HFF-Myc (cell line): ENCODE measurements around the gene BSG.

Experiments used
- DNase-seq: peaks from one replicate; pipeline ENCODE4 v3.0.0-alpha.2; 2011; ENCODE audit warnings: low read depth; ENCODE audit errors: extremely low read depth
- H3K4me3 ChIP-seq: replicated peaks from 2 replicates; pipeline ENCODE4 v1.5.1; 2011; ENCODE audit warnings: low read depth, mild to moderate bottlenecking, control low read depth, low read length
- CTCF ChIP-seq: IDR thresholded peaks from 2 replicates; pipeline ENCODE4 v1.5.1; 2012; ENCODE audit warnings: mild to moderate bottlenecking, low read depth, low read length, control low read depth; ENCODE audit errors: missing control alignments

BSG gene

GRCh38 chr19:541699-542098 lies 30.7 kb upstream of the BSG start:
- no peak overlapping the region for H3K4me3 ChIP-seq
- no peak for DNase-seq
- TF ChIP-seq CTCF, result no peak

- H3K4me3 ChIP-seq, result no peak overlapping the region
- TF ChIP-seq CTCF, result no peak
- no peak for DNase-seq
Observed at GRCh38 chr19:542173-542866, 30.1 kb upstream of the BSG start.

- no peak within 1 kb of the TSS for H3K4me3 ChIP-seq
- no peak for TF ChIP-seq CTCF
- no peak for DNase-seq
Observed at GRCh38 chr19:543910-544608, 28.3 kb upstream of the BSG start, which contains the start of gene GZMM. Gene GZMM (plus strand): TSS chr19:544053. CDS start chr19:544072, 19 bp downstream.

- no peak overlapping the region for H3K4me3 ChIP-seq
- DNase-seq, result no peak
- no peak for TF ChIP-seq CTCF
Observed at GRCh38 chr19:547117-547516, 25.3 kb upstream of the BSG start.

GRCh38 chr19:547836-548720 lies 24.3 kb upstream of the BSG start:
- H3K4me3 ChIP-seq, result no peak overlapping the region
- TF ChIP-seq CTCF, result no peak
- DNase-seq, result no peak

GRCh38 chr19:548886-549830 lies 23.2 kb upstream of the BSG start:
- no peak for DNase-seq
- no peak for TF ChIP-seq CTCF
- no peak overlapping the region for H3K4me3 ChIP-seq
